Stimulated activated CD4-positive, alpha-beta T cell treated with anti-CD3 and anti-CD28 coated beads, TNF-alpha, amount 100 ng/mL, for 24 hours (primary cell): ENCODE results near the gene ADAMTS2.

Experiments
- DNase-seq, 3 experiments: peaks; one replicate each; pipeline ENCODE4 v3.0.0-alpha.2; 2020; ENCODE audit warnings: low read depth in 3 of 3

Gene ADAMTS2

GRCh38 chr5:179345433-179346321, at the start of gene ADAMTS2:
ADAMTS2 (minus strand) TSS chr5:179345461; CDS start chr5:179345328, 133 bp downstream.
- DNase-seq, result peak in 1 of 3 experiments; percentile 23

GRCh38 chr5:179393078-179393477, 47.8 kb upstream of the ADAMTS2 start:
- no peak for DNase-seq

- no peak for DNase-seq
Observed at GRCh38 chr5:179387151-179388110, 42.2 kb upstream of the ADAMTS2 start.

- DNase-seq, result no peak
Observed at GRCh38 chr5:179385914-179386313, 40.7 kb upstream of the ADAMTS2 start.

GRCh38 chr5:179382486-179382885, 37.2 kb upstream of the ADAMTS2 start:
- DNase-seq, result no peak

- DNase-seq, result no peak
Observed at GRCh38 chr5:179381691-179382090, 36.4 kb upstream of the ADAMTS2 start.

- no peak for DNase-seq
Observed at GRCh38 chr5:179380211-179381035, 35.2 kb upstream of the ADAMTS2 start.

GRCh38 chr5:179379321-179379890, 34.1 kb upstream of the ADAMTS2 start:
- DNase-seq, result no peak

- no peak for DNase-seq
Observed at GRCh38 chr5:179378441-179379271, 33.4 kb upstream of the ADAMTS2 start.

- no peak for DNase-seq
Observed at GRCh38 chr5:179378116-179378440, 32.8 kb upstream of the ADAMTS2 start.

- DNase-seq, result no peak
Observed at GRCh38 chr5:179377421-179378115, 32.3 kb upstream of the ADAMTS2 start.

- no peak for DNase-seq
Observed at GRCh38 chr5:179376701-179377420, 31.6 kb upstream of the ADAMTS2 start.

- DNase-seq, result no peak
Observed at GRCh38 chr5:179375831-179376365, 30.6 kb upstream of the ADAMTS2 start.

- DNase-seq, result no peak
Observed at GRCh38 chr5:179375236-179375685, 30.0 kb upstream of the ADAMTS2 start.

GRCh38 chr5:179374506-179375235, 29.4 kb upstream of the ADAMTS2 start:
- DNase-seq, result no peak

- DNase-seq, result no peak
Observed at GRCh38 chr5:179373961-179374505, 28.8 kb upstream of the ADAMTS2 start.

GRCh38 chr5:179373101-179373934, 28.1 kb upstream of the ADAMTS2 start:
- DNase-seq, result no peak
